Activated naive CD8-positive, alpha-beta T cell (primary cell): ENCODE measurements around the gene CCDC141.
"Not testable (repeated sequence)": the region's sequence is repeated elsewhere in the genome, so short reads cannot be mapped to it uniquely, and the experiment has no call there.

ENCODE experiments used
- H3K27ac Mint-ChIP-seq: one replicate; pipeline ENCODE4 v1.8.0; 2021; ENCODE audit warnings: mixed read lengths
- H3K27me3 Mint-ChIP-seq: one replicate; pipeline ENCODE4 v1.8.0; 2021; ENCODE audit warnings: mixed read lengths
- H3K36me3 Mint-ChIP-seq: one replicate; pipeline ENCODE4 v1.8.0; 2021; ENCODE audit warnings: mixed read lengths
- H3K4me1 Mint-ChIP-seq: one replicate; pipeline ENCODE4 v1.8.0; 2021; ENCODE audit warnings: low read depth, mixed read lengths
- H3K4me3 Mint-ChIP-seq: one replicate; pipeline ENCODE4 v1.8.0; 2021; ENCODE audit warnings: mild to moderate bottlenecking, mixed read lengths
- H3K9me3 Mint-ChIP-seq: one replicate; pipeline ENCODE4 v1.8.0; 2021; ENCODE audit warnings: low read depth, mixed read lengths

Gene CCDC141

DNA sequence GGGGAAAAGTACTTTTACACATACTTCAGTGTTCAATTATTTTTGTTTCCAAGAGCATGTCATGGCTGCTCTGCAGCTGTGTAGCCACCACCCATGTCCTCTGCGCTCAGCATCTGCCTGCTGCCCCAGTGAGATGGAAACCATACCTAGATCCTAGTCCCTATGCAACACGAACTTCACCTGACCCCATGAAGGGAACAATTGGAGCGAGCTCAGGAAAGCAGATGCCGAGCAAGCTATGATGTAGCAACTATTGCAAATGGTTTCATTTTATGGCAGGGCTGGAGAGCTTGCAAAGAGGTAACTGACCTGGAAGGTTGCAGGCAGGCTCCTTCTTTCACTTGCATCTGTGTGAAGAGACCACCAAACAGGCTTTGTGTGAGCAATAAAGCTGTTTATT, 1.3 kb upstream of the CCDC141 start:
- no peak overlapping the region for H3K27ac Mint-ChIP-seq
- peaks cover 46% of the 10 kb centered on the region for H3K4me1 Mint-ChIP-seq
- H3K36me3 Mint-ChIP-seq = peaks cover 5% of the 10 kb centered on the region
- H3K27me3 Mint-ChIP-seq = no peaks in the 10 kb centered on the region
- H3K4me3 Mint-ChIP-seq = no peak overlapping the region
- no peaks in the 10 kb centered on the region for H3K9me3 Mint-ChIP-seq

DNA sequence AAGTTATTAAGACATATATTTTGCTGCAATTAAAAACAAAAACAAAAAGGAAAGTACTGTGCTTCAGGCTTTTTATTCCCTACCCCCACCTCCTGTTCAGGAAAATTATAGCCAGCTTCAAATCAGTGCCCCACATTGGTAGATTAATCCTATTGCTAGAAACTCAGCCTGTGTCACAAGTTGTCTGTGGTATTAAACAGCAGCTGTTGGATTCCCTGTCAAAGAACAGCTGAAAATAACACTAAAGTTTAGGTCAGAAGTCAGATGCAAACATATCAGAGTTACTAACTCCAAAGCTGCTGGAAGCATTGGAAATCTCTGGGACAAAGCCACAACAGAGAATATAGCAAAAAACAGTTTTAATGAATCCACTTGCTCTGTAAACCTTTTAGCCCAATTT, 818 bp upstream of the CCDC141 start:
- Mint-ChIP-seq H3K27ac (peak overlapping the region; percentile 43), H3K4me1 (peaks cover 51% of the 10 kb centered on the region), H3K9me3 (no peaks in the 10 kb centered on the region), H3K36me3 (peaks cover 10% of the 10 kb centered on the region), H3K27me3 (no peaks in the 10 kb centered on the region), H3K4me3 (peak overlapping the region; percentile 94)

DNA sequence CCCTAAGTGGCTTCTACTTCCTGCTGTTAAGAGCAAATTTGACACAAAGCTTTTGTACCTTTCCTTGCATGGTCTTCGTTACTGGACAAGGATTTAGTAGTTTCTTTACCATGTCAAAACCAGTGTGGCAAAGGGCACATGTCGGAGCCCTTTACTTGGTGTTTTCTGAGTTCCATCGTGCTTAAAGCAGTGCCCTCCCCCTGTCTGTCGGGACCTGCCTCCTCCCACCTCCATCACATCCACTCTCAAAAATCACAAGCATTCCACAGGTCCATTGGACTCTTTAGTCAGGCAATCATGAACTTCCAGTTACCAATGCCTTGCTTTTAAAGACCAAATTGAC, 763 bp downstream of the CCDC141 start:
- Mint-ChIP-seq H3K27me3 (no peaks in the 10 kb centered on the region), H3K4me1 (peaks cover 66% of the 10 kb centered on the region), H3K4me3 (peak overlapping the region; percentile 94), H3K27ac (peak overlapping the region; percentile 90), H3K9me3 (no peaks in the 10 kb centered on the region), H3K36me3 (peaks cover 12% of the 10 kb centered on the region)

DNA sequence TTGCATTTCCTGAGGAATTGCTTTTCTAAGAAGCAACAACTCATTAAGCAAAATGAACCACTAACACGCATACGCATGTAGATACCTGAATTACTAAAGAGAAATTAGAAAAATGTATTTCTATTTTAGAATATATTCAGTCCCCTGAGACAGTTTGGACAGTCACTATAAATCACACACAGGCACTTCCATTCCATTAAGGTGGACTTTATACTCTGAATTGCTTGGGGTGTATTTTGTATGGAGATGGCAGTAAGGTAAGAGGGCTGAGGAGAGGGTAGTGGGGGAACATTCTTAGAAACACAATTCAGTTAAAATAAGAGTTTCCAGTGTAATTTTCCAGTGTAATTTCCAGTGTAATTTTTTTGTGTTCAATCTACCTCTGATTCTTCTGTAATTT, 1.8 kb downstream of the CCDC141 start:
- Mint-ChIP-seq H3K4me3 (peak overlapping the region; percentile 94), H3K4me1 (peaks cover 76% of the 10 kb centered on the region), H3K36me3 (peaks cover 20% of the 10 kb centered on the region), H3K27me3 (no peaks in the 10 kb centered on the region), H3K27ac (peak overlapping the region; percentile 90), H3K9me3 (no peaks in the 10 kb centered on the region)

DNA sequence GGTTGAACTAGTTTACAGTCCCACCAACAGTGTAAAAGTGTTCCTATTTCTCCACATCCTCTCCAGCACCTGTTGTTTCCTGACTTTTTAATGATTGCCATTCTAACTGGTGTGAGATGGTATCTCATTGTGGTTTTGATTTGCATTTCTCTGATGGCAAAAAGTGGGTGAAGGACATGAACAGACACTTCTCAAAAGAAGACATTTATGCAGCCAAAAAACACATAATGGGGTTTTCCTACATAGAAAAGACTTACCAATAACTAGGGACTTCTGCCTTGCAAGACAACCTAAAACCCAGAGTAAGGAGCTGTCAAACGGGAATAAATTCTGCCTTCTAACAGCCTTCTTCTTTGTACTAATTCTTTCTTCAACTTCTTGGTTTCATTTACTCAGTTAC, 4.3 kb downstream of the CCDC141 start:
- H3K27me3 Mint-ChIP-seq, H3K27ac Mint-ChIP-seq: not testable (repeated sequence)
- Mint-ChIP-seq H3K36me3 (peaks cover 32% of the 10 kb centered on the region), H3K4me1 (peaks cover 80% of the 10 kb centered on the region), H3K4me3 (peak overlapping the region; percentile 5), H3K9me3 (peaks cover 12% of the 10 kb centered on the region)

DNA sequence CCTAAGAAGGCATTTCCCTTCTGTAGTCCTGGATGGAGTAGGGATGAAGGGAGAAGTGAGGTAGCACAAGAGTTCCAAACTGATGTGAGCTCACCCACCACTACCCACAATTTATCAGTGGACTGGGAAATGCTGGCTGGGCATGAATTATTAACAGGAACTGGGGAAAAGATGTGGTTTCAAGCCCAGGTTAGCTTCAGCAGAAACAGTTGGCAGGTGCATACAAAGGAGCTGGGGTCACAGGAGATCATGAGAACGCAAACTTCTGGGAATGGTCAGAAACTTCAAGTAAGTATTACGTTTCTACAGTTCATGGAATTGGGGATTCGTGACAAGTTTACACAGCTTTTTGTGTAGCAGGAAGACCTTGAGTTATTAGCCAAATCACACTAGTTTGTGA, 5.4 kb downstream of the CCDC141 start:
- Mint-ChIP-seq H3K4me3 (no peak overlapping the region), H3K4me1 (peaks cover 75% of the 10 kb centered on the region)

DNA sequence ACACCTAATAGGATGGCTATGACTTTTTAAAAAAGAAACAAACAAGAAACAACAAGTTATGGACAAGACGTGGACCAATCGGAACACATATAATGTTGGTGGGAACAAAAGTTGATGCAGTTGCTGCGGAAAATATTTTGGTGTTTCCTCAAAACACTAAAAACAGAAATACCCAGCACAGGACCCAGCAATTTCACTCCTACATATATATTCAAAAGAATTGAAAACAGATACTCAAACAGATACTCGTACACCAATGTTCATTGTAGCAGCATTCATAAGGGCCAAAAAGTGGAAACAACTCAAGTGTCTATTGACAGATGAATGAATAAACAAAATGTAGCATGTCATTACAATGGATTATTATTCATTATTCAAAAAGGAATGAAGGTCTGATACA, 12.1 kb downstream of the CCDC141 start:
- H3K27me3 Mint-ChIP-seq = no peaks in the 10 kb centered on the region
- H3K4me1 Mint-ChIP-seq = peaks cover 38% of the 10 kb centered on the region
- no peak overlapping the region for H3K27ac Mint-ChIP-seq

More for the DNA sequence above, 5.4 kb downstream of the CCDC141 start:
- H3K36me3 Mint-ChIP-seq = peaks cover 36% of the 10 kb centered on the region
- no peak overlapping the region for H3K27ac Mint-ChIP-seq
- no peaks in the 10 kb centered on the region for H3K27me3 Mint-ChIP-seq
- H3K9me3 Mint-ChIP-seq = peaks cover 12% of the 10 kb centered on the region

DNA sequence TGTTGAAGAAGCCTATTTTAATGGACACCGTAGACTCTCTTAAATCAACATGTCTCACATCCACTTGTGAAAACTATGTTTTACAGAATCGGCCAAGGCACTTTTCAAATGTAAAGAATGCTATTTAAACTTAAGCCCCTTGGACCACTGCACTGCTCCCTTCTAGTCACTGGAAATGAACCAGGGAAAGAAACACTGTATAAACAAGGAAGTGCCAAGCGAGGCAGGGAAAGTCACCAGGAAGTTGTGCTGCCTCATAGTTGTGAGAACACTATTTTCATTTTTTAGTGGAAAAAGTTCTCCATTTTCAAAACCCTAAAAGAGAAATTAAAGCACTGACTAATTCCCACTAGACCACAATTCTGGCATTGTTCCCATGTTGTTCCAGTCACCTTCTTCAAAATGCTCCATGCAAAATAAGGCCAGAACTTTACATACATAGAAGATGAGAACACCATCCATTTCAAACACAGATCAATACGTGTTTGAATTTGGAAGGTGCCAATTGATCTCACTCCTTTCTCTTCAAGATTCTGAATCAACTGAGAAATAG, 13.5 kb downstream of the CCDC141 start:
- peaks cover 4% of the 10 kb centered on the region for H3K9me3 Mint-ChIP-seq
- H3K27ac Mint-ChIP-seq = peak overlapping the region; percentile 56
- H3K36me3 Mint-ChIP-seq = peaks cover 22% of the 10 kb centered on the region
- no peak overlapping the region for H3K4me3 Mint-ChIP-seq
- H3K27me3 Mint-ChIP-seq = no peaks in the 10 kb centered on the region
- H3K4me1 Mint-ChIP-seq = peaks cover 46% of the 10 kb centered on the region

More for the DNA sequence above, 12.1 kb downstream of the CCDC141 start:
- peaks cover 14% of the 10 kb centered on the region for H3K9me3 Mint-ChIP-seq
- peaks cover 28% of the 10 kb centered on the region for H3K36me3 Mint-ChIP-seq
- H3K4me3 Mint-ChIP-seq = no peak overlapping the region

DNA sequence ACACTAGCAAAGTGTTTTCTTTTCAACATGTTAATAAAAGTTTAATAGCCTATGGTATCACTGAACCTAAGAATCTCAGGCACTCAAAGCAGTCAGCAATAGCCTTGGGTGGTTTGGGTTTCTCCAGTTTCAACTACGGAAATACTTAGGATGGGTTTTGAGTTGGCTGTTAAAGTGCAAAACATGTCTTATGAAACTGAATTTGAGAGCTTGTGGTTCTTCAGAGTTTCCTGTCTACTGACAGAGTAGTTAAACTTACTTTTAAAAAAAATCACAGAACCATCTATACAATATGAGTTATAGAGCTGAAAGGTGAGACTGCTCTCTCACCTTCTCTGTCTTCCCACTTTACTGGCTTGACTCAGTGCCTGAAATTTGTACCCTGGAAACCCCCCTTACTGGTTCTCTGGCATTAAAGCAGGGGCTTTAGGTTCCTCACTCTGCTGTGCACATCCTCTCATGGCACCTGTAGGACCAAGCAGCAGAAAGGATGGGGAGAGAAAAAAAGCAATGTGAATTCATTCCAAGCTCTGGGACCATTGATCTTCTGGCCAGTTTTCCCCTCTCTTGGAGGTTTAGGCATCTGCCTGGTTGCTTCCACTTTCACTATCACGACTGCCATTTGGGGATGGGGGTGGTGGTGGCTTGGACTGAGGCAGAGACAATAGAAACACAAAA, 18.1 kb downstream of the CCDC141 start:
- H3K9me3 Mint-ChIP-seq = peaks cover 12% of the 10 kb centered on the region
- peaks cover 29% of the 10 kb centered on the region for H3K36me3 Mint-ChIP-seq
- no peaks in the 10 kb centered on the region for H3K27me3 Mint-ChIP-seq
- H3K4me1 Mint-ChIP-seq = peaks cover 43% of the 10 kb centered on the region
- H3K4me3 Mint-ChIP-seq = peak overlapping the region; percentile 79
- H3K27ac Mint-ChIP-seq = peak overlapping the region; percentile 97

DNA sequence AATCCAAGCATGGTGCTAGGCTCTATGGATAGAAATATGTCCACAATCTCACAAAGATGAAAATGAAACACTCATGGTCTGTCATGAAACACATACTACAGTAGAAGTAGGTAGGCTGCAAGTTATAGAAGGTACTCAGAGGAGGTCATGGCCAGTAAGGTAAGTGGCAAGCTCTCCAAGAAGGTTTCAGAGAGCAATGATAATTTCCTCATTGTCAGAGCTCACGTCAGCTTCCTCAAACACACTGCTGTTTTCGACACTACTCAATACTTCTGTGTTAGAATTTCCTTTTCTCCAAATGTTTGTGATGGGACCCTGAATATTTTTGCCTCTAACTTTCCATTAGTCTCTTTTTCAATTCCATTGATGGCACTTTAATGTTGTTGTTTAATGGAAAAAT, 25.5 kb downstream of the CCDC141 start:
- Mint-ChIP-seq H3K27me3 (no peaks in the 10 kb centered on the region), H3K36me3 (peaks cover 30% of the 10 kb centered on the region), H3K4me1 (peaks cover 25% of the 10 kb centered on the region), H3K4me3 (no peak overlapping the region), H3K9me3 (peaks cover 15% of the 10 kb centered on the region), H3K27ac (peak overlapping the region; percentile 5)

DNA sequence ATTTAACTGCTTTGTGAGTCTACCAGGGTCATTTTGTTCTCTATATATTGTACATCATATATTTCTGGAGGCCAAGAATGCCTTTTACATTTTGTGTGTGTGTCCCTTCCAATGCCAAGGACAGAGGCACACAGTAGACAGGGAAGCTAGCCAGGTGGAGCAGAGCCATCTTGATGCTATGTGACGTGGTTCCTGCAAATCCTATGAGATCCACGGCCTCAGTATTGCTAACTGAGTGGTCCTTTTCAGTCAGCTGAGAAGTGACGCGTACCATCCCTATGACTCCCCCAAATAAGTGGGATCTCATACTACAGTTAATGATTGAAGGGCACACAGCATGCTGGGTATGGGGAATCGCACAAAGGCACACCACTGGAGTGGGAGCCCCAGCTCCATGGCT, 27.3 kb downstream of the CCDC141 start:
- Mint-ChIP-seq H3K4me1 (peaks cover 32% of the 10 kb centered on the region), H3K27ac (no peak overlapping the region), H3K27me3 (no peaks in the 10 kb centered on the region), H3K4me3 (no peak overlapping the region), H3K36me3 (peaks cover 19% of the 10 kb centered on the region), H3K9me3 (peaks cover 7% of the 10 kb centered on the region)

DNA sequence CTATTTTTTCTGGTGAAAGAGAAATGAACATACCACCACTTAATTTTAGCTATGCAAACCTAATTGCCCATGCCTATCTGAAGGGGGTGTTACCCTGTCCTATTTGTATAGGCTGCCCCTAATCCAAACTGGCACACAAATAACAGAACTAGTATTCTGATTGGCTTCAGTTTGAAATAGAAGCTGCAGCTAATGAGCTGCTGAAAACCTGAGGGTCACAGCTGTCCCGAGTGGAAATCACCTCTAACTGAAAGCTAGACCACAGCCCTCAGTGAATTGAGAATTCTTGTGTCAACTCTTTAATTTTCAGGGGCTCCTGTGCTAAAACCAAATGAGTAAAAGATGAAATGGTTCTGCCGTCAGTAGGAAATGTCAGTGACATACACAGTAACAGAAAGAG, 28.7 kb downstream of the CCDC141 start:
- H3K27ac Mint-ChIP-seq = no peak overlapping the region
- peaks cover 37% of the 10 kb centered on the region for H3K4me1 Mint-ChIP-seq

DNA sequence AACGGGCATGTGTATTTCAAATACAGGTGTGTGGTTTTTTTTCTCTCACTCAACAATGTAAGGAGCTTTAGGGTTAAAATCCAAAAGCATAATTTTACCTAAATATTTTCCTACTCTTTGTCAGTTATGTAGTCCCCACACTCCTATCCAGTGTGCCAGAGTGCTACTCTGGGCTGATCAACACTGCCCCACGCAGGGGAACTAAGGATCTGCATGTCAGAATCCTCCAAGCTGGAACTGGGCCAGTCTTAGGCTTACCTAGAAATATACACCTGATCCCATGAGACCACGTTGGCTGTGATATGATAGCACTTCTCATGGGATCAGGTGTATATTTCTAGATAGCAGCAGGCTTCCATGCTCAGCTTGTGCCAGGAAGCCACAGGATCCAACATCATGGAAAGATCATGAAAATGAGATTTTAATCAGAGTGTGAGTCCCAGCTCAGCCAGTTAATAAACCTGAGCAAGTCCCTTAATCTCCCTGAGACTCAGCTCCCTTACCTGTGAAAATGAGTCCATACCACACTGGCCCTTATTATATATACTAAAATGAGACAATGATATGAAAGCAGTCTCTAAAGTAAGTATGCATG, 29.7 kb downstream of the CCDC141 start:
- Mint-ChIP-seq H3K4me3 (no peak overlapping the region), H3K9me3 (no peaks in the 10 kb centered on the region), H3K36me3 (peaks cover 4% of the 10 kb centered on the region), H3K4me1 (peaks cover 32% of the 10 kb centered on the region), H3K27ac (no peak overlapping the region), H3K27me3 (no peaks in the 10 kb centered on the region)

More for the DNA sequence above, 28.7 kb downstream of the CCDC141 start:
- Mint-ChIP-seq H3K9me3 (peaks cover 5% of the 10 kb centered on the region), H3K36me3 (peaks cover 10% of the 10 kb centered on the region), H3K4me3 (no peak overlapping the region), H3K27me3 (no peaks in the 10 kb centered on the region)

DNA sequence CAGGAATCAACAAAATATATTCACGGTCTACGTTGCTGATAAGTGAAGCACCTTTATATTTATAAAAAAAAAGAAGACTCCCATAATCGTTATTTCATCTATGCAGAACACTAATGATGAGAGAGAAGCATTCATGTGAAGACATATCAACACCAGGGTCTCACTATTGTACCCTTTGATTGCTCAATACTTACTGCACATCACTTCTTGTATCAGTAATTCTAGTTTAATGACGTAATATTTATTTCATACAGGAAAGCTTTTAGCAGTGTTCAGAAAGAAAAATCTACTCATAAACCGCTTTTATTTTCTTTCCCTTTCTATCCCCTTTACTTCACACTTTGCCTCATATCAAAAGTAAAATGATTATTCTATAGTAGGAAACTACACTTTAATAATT, 30.7 kb downstream of the CCDC141 start:
- H3K4me1 Mint-ChIP-seq = peaks cover 22% of the 10 kb centered on the region
- no peaks in the 10 kb centered on the region for H3K9me3 Mint-ChIP-seq
- no peaks in the 10 kb centered on the region for H3K27me3 Mint-ChIP-seq
- no peak overlapping the region for H3K4me3 Mint-ChIP-seq
- H3K36me3 Mint-ChIP-seq = no peaks in the 10 kb centered on the region
- H3K27ac Mint-ChIP-seq = no peak overlapping the region

DNA sequence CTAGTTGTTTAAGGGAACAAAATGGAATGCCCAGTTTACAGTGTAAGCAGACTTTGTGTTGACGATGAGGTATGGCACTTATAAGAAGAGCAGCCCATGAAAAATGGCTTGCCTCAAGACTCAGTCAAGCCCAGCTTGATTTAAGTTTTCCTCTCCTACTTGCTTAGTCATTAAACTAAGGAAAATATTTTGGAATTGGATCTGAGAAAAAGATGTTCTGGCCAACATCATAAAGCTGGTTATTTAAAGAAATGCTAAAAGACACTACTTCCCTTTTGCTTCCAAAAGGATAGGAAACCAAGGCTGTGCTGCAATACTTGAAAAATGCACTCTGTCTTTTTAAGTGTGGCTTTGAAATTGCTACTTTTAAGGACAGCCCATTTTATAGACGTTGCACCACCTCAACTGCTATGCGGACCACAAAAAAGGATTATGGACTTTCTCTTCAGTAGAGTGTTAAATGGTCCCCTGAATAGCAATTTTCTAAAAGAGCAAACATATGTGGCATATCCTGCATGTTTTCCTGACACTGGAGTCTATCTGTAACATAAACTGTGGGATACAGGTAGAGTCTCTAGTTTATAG, 32.1 kb downstream of the CCDC141 start:
- peaks cover 17% of the 10 kb centered on the region for H3K4me1 Mint-ChIP-seq
- H3K4me3 Mint-ChIP-seq = no peak overlapping the region
- no peak overlapping the region for H3K27ac Mint-ChIP-seq
- H3K9me3 Mint-ChIP-seq = no peaks in the 10 kb centered on the region
- no peaks in the 10 kb centered on the region for H3K27me3 Mint-ChIP-seq
- H3K36me3 Mint-ChIP-seq = peaks cover 6% of the 10 kb centered on the region
